H4 (cell line): ENCODE data around the gene ITIH4. TPM values are rescaled to one million over a fixed set of nuclear protein-coding genes. Genes with fewer than 3 reads are reported as not detected.

ENCODE experiments used
- DNase-seq: peaks from one replicate; pipeline ENCODE4 v3.0.0-alpha.2; 2015; ENCODE audit warnings: low spot score
- total RNA-seq: library from RNA; depleted of rRNA; stranded (reverse); fragments of >200 nt; shearing (Covaris generic); gene quantifications from 2 replicates; pipeline ENCODE4 v1.2.3, GENCODE V29; 2014; rRNA removed

Gene ITIH4
- total RNA-seq, 1 experiment from 2014 or later: 0.10 TPM

GRCh38 chr3:52769786-52770455 is 60.6 kb downstream of the ITIH4 start:
- DNase-seq: no peak

GRCh38 chr3:52763466-52763865 is 67.0 kb downstream of the ITIH4 start:
- no peak for DNase-seq

Other genes starting within 250 kb of the ITIH4 start
- 17.3 and 17.4 TPM in 2 replicates for gene PBRM1, start 144.8 kb downstream of the ITIH4 start, total RNA-seq
- gene GNL3, start 144.6 kb downstream of the ITIH4 start, total RNA-seq: 75.7 and 81.7 TPM in 2 replicates
- 67.5 and 82.7 TPM in 2 replicates for gene GLT8D1, start 124.9 kb downstream of the ITIH4 start, total RNA-seq
- gene SPCS1, start 124.6 kb downstream of the ITIH4 start, total RNA-seq: 153 and 208 TPM in 2 replicates
- 9.0 and 10.9 TPM in 2 replicates for gene NEK4, start 59.7 kb downstream of the ITIH4 start, total RNA-seq
- not detected in 2 replicates for gene ITIH1, start 53.1 kb downstream of the ITIH4 start, total RNA-seq
- not detected in 2 replicates for gene ITIH3, start 35.9 kb downstream of the ITIH4 start, total RNA-seq
- not detected in 2 replicates for gene MUSTN1, start 4.3 kb upstream of the ITIH4 start, total RNA-seq
- gene STIMATE, start 66.9 kb upstream of the ITIH4 start, total RNA-seq: 4.0 and 5.0 TPM in 2 replicates
- gene SFMBT1, start 215.4 kb upstream of the ITIH4 start, total RNA-seq: 3.5 and 8.0 TPM in 2 replicates